ENCODE results near the gene NADSYN1.
"Not testable (repeated sequence)": the region's sequence is repeated elsewhere in the genome, so short reads cannot be mapped to it uniquely, and the experiment has no call there.

NADSYN1 gene

DNA sequence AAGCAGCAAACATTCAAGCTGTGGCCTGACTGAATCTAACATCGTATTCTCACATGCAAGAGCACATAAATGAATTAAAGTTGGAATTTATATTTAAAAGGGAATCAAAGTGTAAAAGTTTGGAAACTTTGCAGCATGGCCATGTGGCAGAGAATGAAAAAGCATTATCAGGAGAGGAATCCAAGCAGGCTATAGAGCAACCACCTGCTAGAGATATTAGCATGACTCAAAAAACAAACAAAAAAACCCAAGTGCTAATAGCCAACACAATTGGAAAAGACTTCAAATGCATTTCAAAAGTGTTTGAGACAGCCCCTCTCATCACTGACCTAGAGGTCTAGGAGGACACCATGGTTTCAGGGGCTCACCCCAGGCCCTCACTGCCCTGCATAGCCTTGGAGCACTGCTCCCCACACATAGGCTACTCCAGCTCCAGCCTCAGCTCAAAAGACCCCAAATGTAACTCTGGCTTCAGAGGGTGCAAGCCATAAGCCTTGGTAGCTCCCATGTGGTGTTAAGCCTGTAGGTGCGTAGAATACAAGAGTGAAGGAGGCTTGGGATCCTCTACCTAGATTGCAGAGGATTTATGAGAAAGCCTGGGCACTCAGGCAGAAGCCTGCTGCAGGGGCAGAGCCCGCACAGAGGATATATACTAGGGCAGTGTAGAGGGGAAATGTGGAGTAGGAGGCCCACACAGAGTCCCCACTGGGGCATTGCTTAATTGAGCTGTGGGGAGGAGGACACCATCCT, 72.4 kb downstream of the NADSYN1 start:
- no peaks in the 10 kb centered on the region for H3K27me3 ChIP-seq
- TF ChIP-seq, protein P1, sequence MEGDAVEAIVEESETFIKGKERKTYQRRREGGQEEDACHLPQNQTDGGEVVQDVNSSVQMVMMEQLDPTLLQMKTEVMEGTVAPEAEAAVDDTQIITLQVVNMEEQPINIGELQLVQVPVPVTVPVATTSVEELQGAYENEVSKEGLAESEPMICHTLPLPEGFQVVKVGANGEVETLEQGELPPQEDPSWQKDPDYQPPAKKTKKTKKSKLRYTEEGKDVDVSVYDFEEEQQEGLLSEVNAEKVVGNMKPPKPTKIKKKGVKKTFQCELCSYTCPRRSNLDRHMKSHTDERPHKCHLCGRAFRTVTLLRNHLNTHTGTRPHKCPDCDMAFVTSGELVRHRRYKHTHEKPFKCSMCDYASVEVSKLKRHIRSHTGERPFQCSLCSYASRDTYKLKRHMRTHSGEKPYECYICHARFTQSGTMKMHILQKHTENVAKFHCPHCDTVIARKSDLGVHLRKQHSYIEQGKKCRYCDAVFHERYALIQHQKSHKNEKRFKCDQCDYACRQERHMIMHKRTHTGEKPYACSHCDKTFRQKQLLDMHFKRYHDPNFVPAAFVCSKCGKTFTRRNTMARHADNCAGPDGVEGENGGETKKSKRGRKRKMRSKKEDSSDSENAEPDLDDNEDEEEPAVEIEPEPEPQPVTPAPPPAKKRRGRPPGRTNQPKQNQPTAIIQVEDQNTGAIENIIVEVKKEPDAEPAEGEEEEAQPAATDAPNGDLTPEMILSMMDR (IDR thresholded peaks at IDR 0.05; ENCODE audit: low read depth, low read length), result no peak
- H3K4me3 ChIP-seq (ENCODE audit: low read depth, low read length), result no peak overlapping the region
- no peaks in the 10 kb centered on the region for H3K9me3 ChIP-seq
- no peaks in the 10 kb centered on the region for H3K36me3 ChIP-seq
- H3K4me1 ChIP-seq, result no peaks in the 10 kb centered on the region
- no peak for DNase-seq

DNA sequence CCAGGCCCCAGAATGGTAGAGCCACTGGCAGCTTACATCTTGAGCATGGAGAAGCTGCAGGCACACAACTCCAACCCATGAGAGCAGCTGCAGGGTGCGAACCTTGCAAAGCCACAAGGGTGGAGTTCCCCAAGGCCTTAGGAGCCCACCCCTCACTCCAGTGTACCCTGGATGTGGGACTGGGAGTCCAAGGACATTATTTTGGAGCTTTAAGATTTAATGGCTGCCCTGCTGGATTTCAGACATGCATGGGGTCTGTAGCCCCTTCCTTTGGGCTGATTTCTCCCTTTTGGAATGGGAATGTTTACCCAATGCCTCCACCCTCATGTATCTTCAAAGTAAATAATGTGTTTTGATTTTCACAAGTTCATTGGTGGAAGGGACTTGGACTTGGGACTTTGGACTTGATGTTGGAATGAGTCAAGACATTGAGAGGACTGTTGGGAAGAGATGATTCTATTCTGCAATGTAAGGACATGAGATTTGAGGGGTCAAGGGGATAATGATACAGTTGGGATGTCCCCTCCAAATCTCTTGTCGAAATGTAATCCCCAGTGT, 73.0 kb downstream of the NADSYN1 start:
- no peak for DNase-seq
- H3K4me3 ChIP-seq (ENCODE audit: low read depth, low read length), result no peak overlapping the region
- H3K4me1 ChIP-seq, result no peaks in the 10 kb centered on the region
- H3K9me3 ChIP-seq, result no peaks in the 10 kb centered on the region
- TF ChIP-seq, protein P1 (IDR thresholded peaks at IDR 0.05; ENCODE audit: low read depth, low read length), result no peak
- no peaks in the 10 kb centered on the region for H3K27me3 ChIP-seq
- no peaks in the 10 kb centered on the region for H3K36me3 ChIP-seq

DNA sequence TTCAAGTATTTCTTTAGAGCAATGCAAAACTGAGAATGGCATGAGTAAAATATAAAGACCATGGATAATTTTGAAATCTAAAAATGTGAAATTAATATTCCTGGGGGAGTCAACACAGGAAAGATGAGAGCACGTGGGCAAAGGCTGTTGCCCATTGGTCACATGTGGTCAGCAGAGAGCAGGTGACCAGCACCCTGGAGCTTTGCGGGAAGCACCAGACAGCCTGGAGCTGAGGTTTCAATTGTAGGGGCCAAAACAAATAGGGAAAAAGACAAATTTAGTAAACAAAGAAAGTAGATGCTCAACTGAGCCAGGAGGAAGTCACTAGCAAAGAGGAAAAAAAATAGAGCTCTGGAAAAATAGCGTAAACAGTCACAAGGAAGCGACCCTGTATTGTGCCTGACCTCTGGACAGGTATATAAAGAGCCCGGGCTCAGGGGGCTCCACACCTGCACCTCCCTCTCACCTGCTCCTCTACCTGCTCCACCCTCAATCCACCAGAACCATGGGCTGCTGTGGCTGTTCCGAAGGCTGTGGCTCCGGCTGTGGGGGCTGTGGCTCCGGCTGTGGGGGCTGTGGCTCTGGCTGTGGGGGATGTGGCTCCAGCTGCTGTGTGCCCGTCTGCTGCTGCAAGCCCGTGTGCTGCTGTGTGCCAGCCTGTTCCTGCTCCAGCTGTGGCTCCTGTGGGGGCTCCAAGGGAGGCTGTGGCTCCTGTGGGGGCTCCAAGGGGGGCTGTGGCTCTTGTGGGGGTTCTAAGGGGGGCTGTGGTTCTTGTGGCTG, 74.0 kb downstream of the NADSYN1 start, which contains the start of gene KRTAP5-7:
Gene KRTAP5-7, plus strand, starts transcription at position 472 of the 780 bp plus-strand sequence. Its CDS starts 34 bp downstream, at position 506.
- H3K27me3 ChIP-seq; DNase-seq; H3K36me3 ChIP-seq; H3K4me1 ChIP-seq; H3K9me3 ChIP-seq; H3K4me3 ChIP-seq (ENCODE audit: low read depth, low read length): not testable (repeated sequence)

- no peak for DNase-seq
- no peaks in the 10 kb centered on the region for H3K27me3 ChIP-seq
- no peaks in the 10 kb centered on the region for H3K4me1 ChIP-seq
- no peak overlapping the region for H3K4me3 ChIP-seq (ENCODE audit: low read depth, low read length)
- H3K36me3 ChIP-seq, result no peaks in the 10 kb centered on the region
- TF ChIP-seq, protein P1 (IDR thresholded peaks at IDR 0.05; ENCODE audit: low read depth, low read length), result no peak
- no peaks in the 10 kb centered on the region for H3K9me3 ChIP-seq
Observed at GRCh38 chr11:71527576-71528210, 74.7 kb downstream of the NADSYN1 start.

DNA sequence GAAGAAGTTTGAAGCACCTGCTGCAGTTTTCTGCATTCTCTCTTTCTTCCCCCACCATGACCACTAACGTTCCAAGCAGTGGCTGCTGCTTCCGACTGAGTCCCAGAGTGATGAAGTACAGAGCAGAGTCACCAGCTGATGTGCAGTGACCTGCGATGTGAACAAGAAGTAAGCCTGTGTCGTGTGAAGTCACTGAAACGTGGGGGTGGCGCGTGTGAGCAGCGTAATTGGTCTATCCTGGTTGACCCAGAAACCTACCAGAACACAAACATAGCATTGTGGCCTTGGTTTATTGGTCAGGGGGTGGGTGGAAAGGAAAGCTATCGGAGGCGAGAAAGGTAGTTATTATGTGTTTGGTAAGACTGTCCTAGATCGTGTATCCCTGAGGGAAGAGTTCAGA, 77.6 kb downstream of the NADSYN1 start:
- Histone ChIP-seq H3K27me3 (no peaks in the 10 kb centered on the region), H3K9me3 (no peaks in the 10 kb centered on the region), H3K4me1 (no peaks in the 10 kb centered on the region), H3K4me3 (ENCODE audit: low read depth, low read length) (no peak overlapping the region), H3K36me3 (no peaks in the 10 kb centered on the region)
- TF ChIP-seq, protein P1 (IDR thresholded peaks at IDR 0.05; ENCODE audit: low read depth, low read length), result no peak
- no peak for DNase-seq

- TF ChIP-seq, protein P1 (IDR thresholded peaks at IDR 0.05; ENCODE audit: low read depth, low read length), result no peak
- no peaks in the 10 kb centered on the region for H3K4me1 ChIP-seq
- H3K36me3 ChIP-seq, result no peaks in the 10 kb centered on the region
- H3K9me3 ChIP-seq, result no peaks in the 10 kb centered on the region
- DNase-seq, result no peak
- no peaks in the 10 kb centered on the region for H3K27me3 ChIP-seq
- no peak overlapping the region for H3K4me3 ChIP-seq (ENCODE audit: low read depth, low read length)
Observed at GRCh38 chr11:71532036-71532610, 79.1 kb downstream of the NADSYN1 start.

GRCh38 chr11:71534711-71535608, 82.0 kb downstream of the NADSYN1 start:
- H3K4me3 ChIP-seq (ENCODE audit: low read depth, low read length); H3K27me3 ChIP-seq; H3K4me1 ChIP-seq; DNase-seq; H3K36me3 ChIP-seq; H3K9me3 ChIP-seq: not testable (repeated sequence)

All from BE2C (cell line).